Measurements from ENCODE around the gene VIPR1.

The VIPR1 gene

GRCh38 chr3:42478830-42479229 is 23.6 kb upstream of the VIPR1 start:
- no peak for TF ChIP-seq KLF16 (tag by site-specific recombination; IDR thresholded peaks at IDR 0.05)
- ChIA-PET CTCF (no interaction called here), POLR2A (no interaction called here)
- Histone ChIP-seq H3K36me3 (ENCODE audit: control insufficient read depth in 2 of 2, insufficient read depth in 1 of 2, low read length in 2 of 2) (no peaks in the 10 kb centered on the region), H3K27ac (ENCODE audit: extremely low read depth, low read depth, low read length) (no peak overlapping the region), H3K4me1 (ENCODE audit: control insufficient read depth, insufficient read depth, low read length) (no peaks in the 10 kb centered on the region), H3K9me3 (ENCODE audit: control insufficient read depth, insufficient read depth, low read depth, low read length) (no peaks in the 10 kb centered on the region), H3K4me3 (ENCODE audit: low read depth, low read length) (no peak overlapping the region)

DNA sequence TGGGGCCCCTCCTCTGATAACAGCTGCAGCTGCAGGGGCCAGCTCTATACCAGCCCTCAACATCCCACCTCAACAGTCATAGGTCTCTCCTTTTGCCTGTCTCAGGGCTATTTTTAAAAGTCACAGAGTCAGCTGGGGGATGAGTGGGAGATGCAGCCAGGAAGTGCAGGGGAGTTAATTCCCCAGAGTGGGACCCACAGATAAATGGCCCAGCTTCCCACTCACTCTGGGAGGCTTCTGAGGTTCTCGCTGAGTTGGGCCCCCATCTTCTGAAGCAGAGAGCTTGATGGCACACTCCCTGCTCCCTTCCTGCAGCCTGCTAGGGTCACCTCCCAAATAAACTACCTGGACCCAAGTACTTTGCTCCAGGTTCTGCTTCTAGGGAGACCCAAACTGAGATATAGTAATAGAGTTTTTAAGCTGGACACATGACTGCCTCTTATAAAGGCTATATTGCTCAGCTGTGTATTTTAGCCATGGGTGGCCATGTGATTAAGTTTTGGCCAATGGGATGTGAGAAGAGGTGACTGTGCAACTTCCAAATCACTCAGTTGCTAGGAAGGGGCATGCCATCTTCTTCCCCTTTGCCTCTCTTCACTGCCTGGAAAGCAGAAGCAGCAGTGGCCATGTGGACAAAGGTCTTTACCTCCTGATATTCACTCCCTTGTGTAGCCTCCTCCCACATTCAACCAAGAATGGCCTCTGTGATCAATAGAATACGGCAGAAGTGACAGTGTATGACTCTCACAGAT is 15.5 kb upstream of the VIPR1 start:
- no peaks in the 10 kb centered on the region for H3K36me3 ChIP-seq (ENCODE audit: control insufficient read depth in 2 of 2, insufficient read depth in 1 of 2, low read length in 2 of 2)
- H3K9me3 ChIP-seq (ENCODE audit: control insufficient read depth, insufficient read depth, low read depth, low read length): no peaks in the 10 kb centered on the region
- H3K4me1 ChIP-seq (ENCODE audit: control insufficient read depth, insufficient read depth, low read length): no peaks in the 10 kb centered on the region
- no peak overlapping the region for H3K27ac ChIP-seq (ENCODE audit: extremely low read depth, low read depth, low read length)
- TF ChIP-seq PRDM10 (tag by site-specific recombination; IDR thresholded peaks at IDR 0.05) (no peak), GFI1B (tag by site-specific recombination; IDR thresholded peaks at IDR 0.05) (no peak), ZFHX2 (tag by site-specific recombination; conservative IDR thresholded peaks at IDR 0.05) (peak; percentile 55), EGR2 (tag by site-specific recombination; IDR thresholded peaks at IDR 0.05; ENCODE audit: low read depth) (peak; percentile 69), ZBTB7A (tag by site-specific recombination; IDR thresholded peaks at IDR 0.05; ENCODE audit: low read depth) (no peak), KLF7 (tag by site-specific recombination; IDR thresholded peaks at IDR 0.05; ENCODE audit: borderline replicate concordance) (no peak)
- POLR2A ChIA-PET: no interaction called here
- no peak overlapping the region for H3K4me3 ChIP-seq (ENCODE audit: low read depth, low read length)
- CTCF ChIA-PET: no interaction called here

GRCh38 chr3:42488687-42489086 is 13.8 kb upstream of the VIPR1 start:
- H3K36me3 ChIP-seq (ENCODE audit: control insufficient read depth in 2 of 2, insufficient read depth in 1 of 2, low read length in 2 of 2): no peaks in the 10 kb centered on the region
- no peak overlapping the region for H3K27ac ChIP-seq (ENCODE audit: extremely low read depth, low read depth, low read length)
- no peaks in the 10 kb centered on the region for H3K9me3 ChIP-seq (ENCODE audit: control insufficient read depth, insufficient read depth, low read depth, low read length)
- no peaks in the 10 kb centered on the region for H3K4me1 ChIP-seq (ENCODE audit: control insufficient read depth, insufficient read depth, low read length)
- POLR2A ChIA-PET: no interaction called here
- TF ChIP-seq ZNF132 (tag by site-specific recombination; IDR thresholded peaks at IDR 0.05; ENCODE audit: borderline replicate concordance) (no peak), ZNF521 (tag by site-specific recombination; IDR thresholded peaks at IDR 0.05) (no peak), MEIS1 (CRISPR knock-in tag; IDR thresholded peaks at IDR 0.05; ENCODE audit: borderline replicate concordance) (no peak), YY2 (tag by site-specific recombination; IDR thresholded peaks at IDR 0.05) (no peak), ZNF23 (tag by site-specific recombination; IDR thresholded peaks at IDR 0.05; ENCODE audit: borderline replicate concordance) (no peak), ZNF121 (tag by site-specific recombination; IDR thresholded peaks at IDR 0.05) (no peak)
- no peak overlapping the region for H3K4me3 ChIP-seq (ENCODE audit: low read depth, low read length)
- CTCF ChIA-PET: interaction anchor here (1.0 kb wide), 1 partner anchor 58 kb away, joined by 5 read pairs; no protein-coding TSS in a partner anchor
